Measurements from ENCODE around the gene PAWR. TPM values are rescaled to one million over a fixed set of nuclear protein-coding genes. Genes with fewer than 3 reads are reported as not detected.
A peak's percentile ranks its signal among the peaks of the same experiment; 100 is the strongest.

The PAWR gene
- total and polyA plus RNA-seq, 10 of the 15 experiments (the other 5 are each of a cell fraction or from before 2014, with no cell fraction given) = 8.1 to 70.6 (median 24.2) TPM

GRCh38 chr12:79592865-79593264, 97.9 kb downstream of the PAWR start:
- intact Hi-C loops (cut with micrococcal nuclease; ENCODE audit: unreplicated experiment) = no loop called here
- Histone ChIP-seq H2AFZ (ENCODE audit: control insufficient read depth, low read depth, low read length) (no peak overlapping the region), H3K79me2 (ENCODE audit: control insufficient read depth, insufficient read depth, low read length) (no peaks in the 10 kb centered on the region), H3K27me3 (replicated peaks in 1 of 2; ENCODE audit: control insufficient read depth in 2 of 2, insufficient read depth in 2 of 2, low read length in 1 of 2) (no peaks in the 10 kb centered on the region), H3K36me3 (ENCODE audit: control insufficient read depth in 2 of 2, insufficient read depth in 2 of 2, low read length in 1 of 2) (peaks cover 0 to 2% of the 10 kb centered on the region in 2 experiments; a peak in 2 of 4 replicates), H4K20me1 (ENCODE audit: control insufficient read depth, insufficient read depth) (no peaks in the 10 kb centered on the region), H3K4me3 (no peak overlapping the region), H3K4me1 (ENCODE audit: control insufficient read depth, insufficient read depth, low read length) (no peaks in the 10 kb centered on the region), H3K9me3 (replicated peaks; ENCODE audit: control insufficient read depth, insufficient read depth, low read length) (no peaks in the 10 kb centered on the region), H3K9ac (ENCODE audit: control insufficient read depth, insufficient read depth, low read length) (no peak overlapping the region), H3K27ac (ENCODE audit: control insufficient read depth, insufficient read depth) (no peak overlapping the region), H3K4me2 (ENCODE audit: control insufficient read depth, insufficient read depth) (no peak overlapping the region)
- in situ Hi-C loops (cut with MboI) = no loop called here
- FAIRE-seq (no peak), ATAC-seq (no peak), DNase-seq (ENCODE audit: low read depth, low spot score) (no peak)
- ChIA-PET CTCF (no interaction called here), POLR2A (no interaction called here), SMC1A (ENCODE audit: uncharacterized antibody, unreplicated experiment) (interaction anchor here (1.1 to 2.3 kb wide), 2 partner anchors 24 to 53 kb away, joined by 4 to 7 read pairs; no protein-coding TSS in a partner anchor), RAD21 (ENCODE audit: unreplicated experiment) (interaction anchor here (0.7 to 1.6 kb wide), 3 partner anchors 8 to 96 kb away, joined by 3 read pairs; no protein-coding TSS in a partner anchor)
- no peak for TF ChIP-seq E2F8 (IDR thresholded peaks at IDR 0.05; ENCODE audit: low read depth, partially characterized antibody)
- peak in 1 of 2 experiments; percentile 60; a peak in 1 of 4 replicates for TF ChIP-seq SRF (IDR thresholded peaks at IDR 0.05; ENCODE audit: low read depth in 2 of 2, low read length in 2 of 2)
- no peak for TF ChIP-seq CBX5 (IDR thresholded peaks at IDR 0.05; ENCODE audit: low read depth)
- no peak for TF ChIP-seq GATAD2B (conservative IDR thresholded peaks at IDR 0.05; ENCODE audit: low read depth)
- no peak for TF ChIP-seq ZNF207 (IDR thresholded peaks at IDR 0.05; ENCODE audit: borderline replicate concordance)
- TF ChIP-seq NFXL1 (IDR thresholded peaks at IDR 0.05; ENCODE audit: borderline replicate concordance) = no peak
- no peak for TF ChIP-seq TCF7 (IDR thresholded peaks at IDR 0.05; ENCODE audit: borderline replicate concordance)
- 96% methylated on average over 3 of the region's 3 CpGs for WGBS (ENCODE audit: insufficient coverage, insufficient replicate concordance, low lambda C conversion rate, missing lambda C conversion rate)
- BruUV-seq (replicated peaks) = no TSS peak
